K562 (cell line): ENCODE measurements around the gene NLK. TPM values are rescaled to one million over a fixed set of nuclear protein-coding genes. Genes with fewer than 3 reads are reported as not detected.

Experiments
- CAMTA2 ChIP-seq: fragments of 250-450 bp; sonication (Bioruptor Pico); conservative IDR thresholded peaks from 2 replicates; pipeline ENCODE4 v1.5.1; 2022
- CC2D1A ChIP-seq: fragments of 450-650 bp; IDR thresholded peaks from 2 replicates; pipeline ENCODE4 v1.6.1; 2017; ENCODE audit warnings: mild to moderate bottlenecking
- ELF1 ChIP-seq: fragments of 200-800 bp; sonication (Bioruptor generic); IDR thresholded peaks from 2 replicates; pipeline ENCODE4 v1.6.1; 2016; ENCODE audit warnings: missing genetic modification characterization, missing compliant biosample characterization
- ETS1 ChIP-seq: conservative IDR thresholded peaks from 2 replicates; pipeline ENCODE4 v1.6.1; 2011; ENCODE audit warnings: low read depth, mild to moderate bottlenecking, low read length; ENCODE audit not compliant: control insufficient read depth
- ETV6 ChIP-seq, 3 experiments: fragments of 150-350 bp in 1 of 3; sonication (generic) in 1 of 3; formaldehyde crosslinking in 1 of 3; IDR thresholded peaks; 2 replicates each; pipeline versions ENCODE4 v1.6.1 to v1.8.0; 2014 to 2022; ENCODE audit warnings: borderline replicate concordance in 2 of 3, low read depth in 2 of 3, antibody characterized with exemption in 1 of 3, low read length in 1 of 3, mild to moderate bottlenecking in 1 of 3, missing genetic modification reagents in 1 of 3
- FOXM1 ChIP-seq, 2 experiments: fragments of 450-650 bp in 1 of 2; sonication (generic) in 1 of 2; formaldehyde crosslinking in 1 of 2; IDR thresholded peaks; 2 replicates each; pipeline versions ENCODE4 v1.6.1 to v1.9.0; 2017 to 2022; ENCODE audit warnings: low read depth in 2 of 2, mild to moderate bottlenecking in 2 of 2, missing genetic modification reagents in 1 of 2, moderate library complexity in 1 of 2
- KHSRP ChIP-seq: fragments of 450-650 bp; IDR thresholded peaks from 2 replicates; pipeline ENCODE4 v1.6.1; 2017
- MAFK ChIP-seq: IDR thresholded peaks from 2 replicates; pipeline ENCODE4 v1.6.1; 2011; ENCODE audit warnings: low read length, improper control_type of control experiment
- MNT ChIP-seq, 2 experiments: fragments of 450-650 bp; conservative IDR thresholded peaks; 2 replicates each; pipeline ENCODE4 v1.6.1; 2017; ENCODE audit warnings: mild to moderate bottlenecking in 2 of 2, moderate library complexity in 2 of 2
- MTA3 ChIP-seq: fragments of 450-650 bp; formaldehyde crosslinking; IDR thresholded peaks from 2 replicates; pipeline ENCODE4 v1.6.1; 2017; ENCODE audit warnings: mild to moderate bottlenecking, borderline replicate concordance
- NFATC3 ChIP-seq: fragments of 450-650 bp; IDR thresholded peaks from 2 replicates; pipeline ENCODE4 v1.6.1; 2017; ENCODE audit warnings: mild to moderate bottlenecking
- POLR2H ChIP-seq: IDR thresholded peaks from 2 replicates; pipeline ENCODE4 v1.6.1; 2016; ENCODE audit warnings: missing genetic modification characterization, low read depth, mild to moderate bottlenecking, control low read depth, missing compliant biosample characterization, moderate library complexity
- TAF7 ChIP-seq: fragments of 450-650 bp; IDR thresholded peaks from 2 replicates; pipeline ENCODE4 v1.6.1; 2016; ENCODE audit warnings: missing genetic modification characterization, missing compliant biosample characterization
- TBL1XR1 ChIP-seq, 2 experiments: IDR thresholded peaks; 2 replicates each; pipeline ENCODE4 v1.6.1; 2012; ENCODE audit warnings: improper control_type of control experiment in 2 of 2, low read length in 2 of 2, mild to moderate bottlenecking in 1 of 2
- VEZF1 ChIP-seq: fragments of 200-800 bp; sonication (Bioruptor generic); IDR thresholded peaks from 2 replicates; pipeline ENCODE4 v1.6.1; 2017; ENCODE audit warnings: missing genetic modification characterization, missing compliant biosample characterization
- YY1 ChIP-seq, 3 experiments: IDR thresholded peaks; 2 replicates each; pipeline ENCODE4 v1.6.1; 2011; ENCODE audit warnings: low read length in 2 of 3, mild to moderate bottlenecking in 2 of 3, moderate library complexity in 2 of 3, borderline replicate concordance in 1 of 3, control low read depth in 1 of 3, low read depth in 1 of 3; ENCODE audit not compliant: insufficient read depth in 3 of 3, insufficient replicate concordance in 2 of 3, control insufficient read depth in 1 of 3, insufficient read length in 1 of 3; ENCODE audit errors: extremely low read depth in 1 of 3
- polyA plus RNA-seq, 8 experiments: library from polyadenylated mRNA; depleted of rRNA in 4 of 8; stranded (reverse) in 5 of 8; unstranded in 3 of 8; fragments of >200 nt; fragmentation: Nextera tagmentation in 2 of 8; fragmentation: Illumina TruSeq in 1 of 8; extraction: Ambion mirVana in 2 of 8; extraction: Trizol in 1 of 8; gene quantifications; 2 replicates each; pipeline versions ENCODE4 v1.2.1 to v1.2.3, GENCODE V29; 2011 to 2014; ENCODE audit warnings: inconsistent platforms in 1 of 8, missing spikeins in 1 of 8
- total RNA-seq, 7 experiments: library from RNA; depleted of rRNA in 6 of 7; stranded (reverse); fragments of >200 nt in 6 of 7; fragmentation: Illumina TruSeq in 2 of 7; extraction: Trizol in 2 of 7; gene quantifications; 2 replicates each; pipeline versions ENCODE4 v1.2.1 to v1.2.3, GENCODE V29; 2011 to 2021; ENCODE audit warnings: low replicate concordance in 1 of 7
- TF ChIP-seq, protein P1 (sequence below), 2 experiments: IDR thresholded peaks in 1 of 2; conservative IDR thresholded peaks in 1 of 2; 2 replicates each; pipeline ENCODE4 v1.6.1; 2016; ENCODE audit warnings: low read depth in 2 of 2, mild to moderate bottlenecking in 1 of 2, missing compliant biosample characterization in 1 of 2, missing genetic modification characterization in 1 of 2, moderate library complexity in 1 of 2

The NLK gene
- total and polyA plus RNA-seq, 9 of the 15 experiments (the other 6 are each of a cell fraction or from before 2014, with no cell fraction given): 10.9 to 59.6 (median 26.7) TPM

DNA sequence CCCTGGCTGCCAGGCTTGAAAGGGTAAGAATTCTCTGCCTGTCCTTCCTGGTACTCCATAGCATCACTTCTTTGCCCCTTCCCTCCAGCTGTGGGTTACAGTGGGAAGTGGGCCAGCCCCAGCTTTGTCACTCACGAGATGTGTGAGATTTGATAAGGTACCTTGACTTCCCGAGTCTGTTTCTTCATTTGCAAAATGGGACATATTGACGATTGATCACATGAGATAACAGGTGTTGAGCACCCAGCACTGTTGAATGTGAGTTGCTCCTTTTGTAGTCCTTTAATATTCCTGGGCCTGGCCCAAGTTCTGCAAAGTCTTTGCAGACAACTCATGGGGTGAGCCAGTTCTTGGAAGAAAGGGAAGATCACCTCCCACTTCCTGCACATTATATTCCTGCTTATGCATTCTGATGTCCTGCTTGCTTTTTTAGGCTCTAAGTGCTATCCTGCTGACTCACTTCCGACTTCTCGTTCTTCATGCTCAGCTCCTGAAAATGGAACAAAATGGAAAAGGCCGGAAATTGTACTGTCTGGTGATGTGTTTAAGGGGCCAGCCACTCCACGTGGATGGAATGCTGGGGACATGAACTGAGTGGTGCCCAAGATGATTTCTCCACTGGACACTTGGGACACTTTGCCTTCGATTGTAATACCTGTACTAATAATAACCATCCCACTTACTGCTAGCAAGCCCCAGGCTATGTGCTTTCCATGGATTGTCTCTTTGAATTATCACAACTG is 8.3 kb upstream of the NLK start (continued):
- peak; percentile 62; the same call in 1 of the 2 replicates for TF ChIP-seq POLR2H (tag)
- TF ChIP-seq MNT (conservative IDR thresholded peaks at IDR 0.05): peak; percentile 71 to 76
- peak in 1 of 3 experiments; percentile 57 for TF ChIP-seq YY1 (IDR thresholded peaks at IDR 0.05; ENCODE audit: borderline replicate concordance in 1 of 3, control insufficient read depth in 1 of 3, extremely low read depth in 1 of 3, insufficient read depth in 3 of 3, insufficient read length in 1 of 3, insufficient replicate concordance in 2 of 3, low read depth in 1 of 3, low read length in 2 of 3)
- TF ChIP-seq NFATC3: 0 out of 2 replicates have a peak, but pooled peaks have one; percentile 44
- peak; percentile 31; the same call in 1 of the 2 replicates for TF ChIP-seq CC2D1A
- peak; percentile 63; the same call in 1 of the 2 replicates for TF ChIP-seq MTA3
- TF ChIP-seq MAFK: peak; percentile 90
- peak; percentile 58 for TF ChIP-seq ELF1 (tag)
- 0 out of 2 replicates have a peak, but pooled peaks have one; percentile 15 for TF ChIP-seq VEZF1 (CRISPR knock-in tag)
- no peak for TF ChIP-seq CAMTA2 (CRISPR knock-in tag)
- TF ChIP-seq KHSRP: no peak
- no peak for TF ChIP-seq ETS1
- TF ChIP-seq ETV6 (IDR thresholded peaks at IDR 0.05; ENCODE audit: borderline replicate concordance in 1 of 2, low read depth in 2 of 2, low read length in 1 of 2): peak; percentile 68 to 84; a peak in 3 of 4 replicates
- no peak for TF ChIP-seq ETV6 (CRISPR knock-in tag; IDR thresholded peaks at IDR 0.05; ENCODE audit: borderline replicate concordance)
- TF ChIP-seq TAF7 (tag): peak; percentile 57; the same call in 1 of the 2 replicates
- peak; percentile 8; the same call in 1 of the 2 replicates for TF ChIP-seq FOXM1 (IDR thresholded peaks at IDR 0.05; ENCODE audit: low read depth)
- no peak for TF ChIP-seq FOXM1 (CRISPR knock-in tag; IDR thresholded peaks at IDR 0.05; ENCODE audit: low read depth)
- TF ChIP-seq, protein P1, sequence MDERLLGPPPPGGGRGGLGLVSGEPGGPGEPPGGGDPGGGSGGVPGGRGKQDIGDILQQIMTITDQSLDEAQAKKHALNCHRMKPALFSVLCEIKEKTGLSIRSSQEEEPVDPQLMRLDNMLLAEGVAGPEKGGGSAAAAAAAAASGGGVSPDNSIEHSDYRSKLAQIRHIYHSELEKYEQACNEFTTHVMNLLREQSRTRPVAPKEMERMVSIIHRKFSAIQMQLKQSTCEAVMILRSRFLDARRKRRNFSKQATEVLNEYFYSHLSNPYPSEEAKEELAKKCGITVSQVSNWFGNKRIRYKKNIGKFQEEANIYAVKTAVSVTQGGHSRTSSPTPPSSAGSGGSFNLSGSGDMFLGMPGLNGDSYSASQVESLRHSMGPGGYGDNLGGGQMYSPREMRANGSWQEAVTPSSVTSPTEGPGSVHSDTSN (CRISPR knock-in tag; IDR thresholded peaks at IDR 0.05; ENCODE audit: low read depth): no peak
- TF ChIP-seq, protein P1 (tag; conservative IDR thresholded peaks at IDR 0.05; ENCODE audit: low read depth): no peak
- TF ChIP-seq TBL1XR1 (IDR thresholded peaks at IDR 0.05; ENCODE audit: low read length in 2 of 2): peak in 1 of 2 experiments; percentile 19; a peak in 1 of 4 replicates
